Activated CD8-positive, alpha-beta memory T cell treated with anti-CD3 and anti-CD28 coated beads, Interleukin-2, amount 50 U/mL, for 1 hour (primary cell): ENCODE results near the gene LRP4.

Source experiments
- DNase-seq: peaks from one replicate; pipeline ENCODE4 v3.0.0-alpha.2; 2020; ENCODE audit errors: extremely low read depth

The LRP4 gene

GRCh38 chr11:46845740-46846509 lies 72.4 kb downstream of the LRP4 start, which contains the start of gene CKAP5:
TSS of gene CKAP5 (minus strand) at chr11:46846280. CDS start at chr11:46821231, 25,049 bp downstream.
- peak; percentile 52 for DNase-seq

- no peak for DNase-seq
These were observed 73.0 kb downstream of the LRP4 start for GRCh38 chr11:46845440-46845739.

DNA sequence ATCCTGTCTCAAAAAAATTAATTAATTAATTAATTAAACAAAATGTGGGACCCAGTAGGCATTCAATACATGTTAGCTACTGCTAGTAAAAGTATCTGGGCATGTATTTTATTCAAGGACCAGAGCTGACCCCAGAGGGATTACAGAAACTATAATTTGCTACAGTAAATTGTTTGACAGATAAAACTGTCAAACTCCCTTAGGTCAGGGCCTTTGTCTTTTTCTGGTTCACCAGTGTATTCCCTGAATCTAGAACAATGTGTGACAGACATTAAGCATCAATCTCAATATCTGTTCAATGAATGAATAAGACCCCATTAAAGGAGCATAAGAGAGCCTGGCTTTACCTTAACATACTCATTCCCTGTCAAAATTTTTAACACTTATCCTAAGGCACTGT lies 78.2 kb downstream of the LRP4 start:
- no peak for DNase-seq

DNA sequence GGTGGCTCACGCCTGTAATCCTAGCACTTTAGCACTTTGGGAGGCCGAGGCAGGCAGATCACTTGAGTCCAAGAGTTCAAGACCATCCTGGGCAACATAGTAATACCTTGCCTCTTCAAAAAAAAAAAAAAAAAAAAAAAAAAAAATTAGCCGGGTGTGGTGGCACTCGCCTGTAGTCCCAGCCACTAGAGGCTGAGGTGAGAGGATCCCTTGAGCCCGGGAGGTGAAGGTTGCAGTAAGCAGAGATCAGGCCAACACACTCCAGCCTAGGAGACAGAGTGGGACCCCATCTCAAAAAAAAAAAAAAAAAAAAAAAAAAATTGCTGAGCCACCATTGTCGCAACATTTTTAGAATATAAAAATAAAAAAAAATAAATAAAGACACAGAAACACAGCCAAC lies 79.8 kb downstream of the LRP4 start:
- no peak for DNase-seq

GRCh38 chr11:46837860-46838259 lies 80.5 kb downstream of the LRP4 start:
- DNase-seq: no peak

DNA sequence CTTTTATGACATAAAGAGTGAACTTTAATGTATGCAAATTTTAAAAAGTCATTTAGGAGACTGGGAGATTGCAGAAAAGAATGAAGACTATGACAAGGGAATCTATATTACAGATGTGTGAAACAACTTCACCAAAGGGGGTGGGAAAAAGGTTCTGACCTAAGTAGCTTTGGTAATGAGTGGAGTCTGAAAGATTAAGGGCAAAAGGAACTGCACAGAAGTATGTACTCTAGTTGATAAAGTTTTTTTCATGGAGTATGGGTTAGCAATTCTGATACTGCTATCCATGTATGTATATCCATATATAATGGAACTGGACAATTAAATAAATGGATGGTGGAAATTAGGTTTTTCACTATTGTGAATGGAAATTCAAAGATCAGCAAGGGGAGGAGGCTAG lies 81.5 kb downstream of the LRP4 start:
- DNase-seq: no peak

DNA sequence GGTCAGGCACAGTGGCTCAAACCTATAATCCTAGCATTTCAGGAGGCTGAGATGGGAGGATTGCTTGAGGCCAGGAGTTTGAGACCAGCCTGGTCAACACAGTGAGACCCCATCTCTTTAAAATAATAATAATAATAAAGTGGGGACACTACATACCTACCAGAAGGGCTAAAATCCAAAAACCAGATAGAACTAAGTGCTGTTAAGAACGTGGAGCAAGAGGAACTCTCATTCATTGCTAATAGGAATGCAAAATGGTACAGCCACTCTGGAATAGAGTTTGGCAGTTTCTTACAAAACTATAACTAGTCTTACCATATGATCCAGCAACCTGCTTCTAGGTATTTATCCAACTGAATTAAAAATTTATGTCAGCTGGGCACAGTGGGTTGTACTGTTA lies 81.9 kb downstream of the LRP4 start:
- DNase-seq: no peak

DNA sequence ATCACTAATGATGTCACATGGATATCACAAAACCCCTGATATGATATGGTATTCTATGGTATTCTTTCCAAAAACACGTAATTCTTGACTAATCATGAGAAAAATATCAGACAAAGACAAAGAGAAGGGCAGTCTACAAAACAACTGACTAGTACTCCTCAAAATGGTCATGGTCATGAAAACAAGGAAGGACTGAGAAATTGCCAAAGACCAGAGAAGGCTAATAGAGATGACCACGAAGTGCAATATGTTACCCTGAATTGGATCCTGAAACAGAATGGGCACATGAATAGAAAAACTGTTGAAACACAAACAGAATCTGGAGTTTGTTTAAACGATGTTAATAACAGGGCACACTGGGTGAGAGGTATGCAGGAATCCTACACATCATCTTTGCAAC lies 82.5 kb downstream of the LRP4 start:
- DNase-seq: no peak

GRCh38 chr11:46834821-46835220 lies 83.5 kb downstream of the LRP4 start:
- no peak for DNase-seq

DNA sequence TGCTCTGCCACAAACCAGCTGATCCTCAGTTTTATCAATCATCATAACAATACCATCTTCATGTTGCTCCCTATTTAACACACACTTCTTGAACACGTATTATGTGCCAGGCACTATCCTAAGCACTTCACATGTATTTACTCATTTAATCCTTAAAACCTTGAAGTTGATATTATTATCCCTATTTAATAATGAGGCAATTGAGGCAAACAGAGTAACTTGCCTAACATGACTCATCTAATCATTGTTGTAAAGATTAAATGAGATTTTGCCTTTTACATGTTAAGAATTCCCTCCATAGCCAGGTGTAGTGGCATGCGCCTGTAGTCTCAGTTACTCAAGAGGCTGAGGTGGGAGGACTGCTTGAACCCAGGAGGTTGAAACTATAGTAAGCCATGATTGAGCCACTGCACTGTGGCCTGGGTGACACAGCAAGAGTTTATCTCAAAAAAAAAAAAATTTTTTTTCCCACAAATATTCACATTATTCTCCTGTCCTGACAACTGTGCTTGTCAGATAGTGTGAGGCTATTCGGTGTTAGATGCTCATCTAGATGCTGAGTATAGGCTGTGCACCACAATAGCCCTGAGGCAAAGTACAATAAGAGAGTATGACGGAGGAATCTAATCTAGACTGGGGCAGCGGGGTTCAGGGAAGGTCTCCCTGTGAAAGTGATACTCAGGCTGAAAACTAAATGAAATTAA lies 85.7 kb downstream of the LRP4 start:
- DNase-seq: no peak

- DNase-seq: no peak
These were observed 90.4 kb downstream of the LRP4 start for GRCh38 chr11:46827995-46828394.

GRCh38 chr11:46826310-46827044 lies 91.9 kb downstream of the LRP4 start:
- peak; percentile 31 for DNase-seq

DNA sequence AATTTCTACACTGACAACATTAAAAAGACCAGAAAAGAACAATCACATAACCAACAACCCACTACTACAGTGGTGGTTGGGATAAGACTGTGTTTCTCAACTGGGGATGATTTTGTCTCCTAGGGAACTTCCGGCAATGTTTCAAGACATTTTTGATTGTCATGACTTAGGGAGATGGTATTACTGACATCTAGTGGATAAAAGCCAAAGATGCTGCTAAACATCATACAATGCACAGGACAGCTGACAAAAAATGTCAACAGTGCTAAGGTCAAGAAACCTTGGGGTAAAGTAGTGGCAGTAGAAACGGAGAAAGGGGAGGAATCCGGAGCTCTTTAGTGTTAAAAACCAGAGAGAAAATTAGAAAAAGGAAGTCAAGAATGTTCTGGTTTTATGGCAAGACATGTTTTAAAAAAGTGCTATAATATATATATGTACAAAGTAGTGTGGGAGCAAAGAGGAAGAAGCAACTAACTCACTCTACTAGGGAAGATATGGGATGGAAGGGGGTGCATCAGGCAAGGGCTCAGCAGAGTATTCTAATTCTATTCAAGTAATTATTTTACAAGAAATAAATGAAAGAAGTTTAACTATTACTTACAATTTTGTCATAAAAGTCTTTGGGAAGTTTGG lies 109.4 kb downstream of the LRP4 start:
- DNase-seq: no peak
